Activated CD4-positive, alpha-beta T cell treated with anti-CD3 and anti-CD28 coated beads for 24 hours (primary cell): Measurements from ENCODE around the gene COPE.

Source experiments
- DNase-seq, 2 donors: peaks; one replicate each; pipeline ENCODE4 v3.0.0-alpha.2; 2020; ENCODE audit warnings: low read depth in 2 of 2

COPE gene

GRCh38 chr19:18895038-18895823, 24.0 kb downstream of the COPE start:
- DNase-seq: no peak

GRCh38 chr19:18894254-18895037, 24.7 kb downstream of the COPE start:
- no peak for DNase-seq

GRCh38 chr19:18893587-18894253, 25.5 kb downstream of the COPE start:
- DNase-seq: no peak

- DNase-seq: no peak
Observed at GRCh38 chr19:18889949-18890745, 29.0 kb downstream of the COPE start.

GRCh38 chr19:18886972-18887371, 32.2 kb downstream of the COPE start:
- DNase-seq: no peak

GRCh38 chr19:18883526-18884304, 35.5 kb downstream of the COPE start:
- DNase-seq: no peak

GRCh38 chr19:18881491-18881890, 37.7 kb downstream of the COPE start:
- DNase-seq: no peak

- DNase-seq: no peak
Observed at GRCh38 chr19:18879579-18880373, 39.4 kb downstream of the COPE start.

GRCh38 chr19:18878858-18879578, 40.2 kb downstream of the COPE start:
- DNase-seq: no peak

GRCh38 chr19:18878058-18878797, 41.0 kb downstream of the COPE start:
- no peak for DNase-seq

GRCh38 chr19:18876865-18877264, 42.3 kb downstream of the COPE start:
- DNase-seq: no peak

- DNase-seq: no peak
Observed at GRCh38 chr19:18875726-18876125, 43.5 kb downstream of the COPE start.

GRCh38 chr19:18871543-18871942, 47.6 kb downstream of the COPE start:
- DNase-seq: no peak

- no peak for DNase-seq
Observed at GRCh38 chr19:18870531-18871172, 48.5 kb downstream of the COPE start.

- DNase-seq: no peak
Observed at GRCh38 chr19:18869781-18870530, 49.2 kb downstream of the COPE start.

GRCh38 chr19:18869023-18869618, 50.1 kb downstream of the COPE start:
- DNase-seq: no peak

- no peak for DNase-seq
Observed at GRCh38 chr19:18868380-18869022, 50.7 kb downstream of the COPE start.
